HG03469 (cell line): ENCODE data around the gene MAGEA10.
"Not testable (repeated sequence)": the region's sequence is repeated elsewhere in the genome, so short reads cannot be mapped to it uniquely, and the experiment has no call there.

ENCODE experiments used
- ATAC-seq: cut with Tn5 transposase; IDR thresholded peaks from one replicate; pipeline ENCODE4 v1.9.1; 2021; ENCODE audit warnings: mild to moderate bottlenecking, moderate library complexity, moderate number of reproducible peaks; ENCODE audit not compliant: unreplicated experiment

Gene MAGEA10

DNA sequence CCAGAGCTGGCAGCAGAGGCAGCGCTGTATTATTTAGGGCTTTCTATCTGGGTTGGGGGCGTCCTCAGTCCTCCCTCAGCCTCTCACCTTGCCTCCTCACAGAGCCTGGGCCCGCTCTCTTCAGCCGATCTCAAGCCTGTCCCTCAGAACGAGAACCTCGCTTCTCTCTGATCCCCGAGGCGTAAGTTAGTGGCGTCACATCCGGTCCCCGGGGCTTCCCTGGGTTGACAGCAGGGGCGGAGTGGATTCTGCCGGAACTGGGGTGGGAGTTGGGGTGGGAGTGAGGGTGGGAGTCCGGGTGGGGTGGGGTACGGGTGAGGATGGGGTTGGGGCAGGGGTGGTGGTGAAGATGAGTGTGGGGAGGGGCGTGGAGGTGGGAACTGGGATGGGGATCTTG lies at the start of gene MAGEA10:
Gene MAGEA10, minus strand, starts transcription at position 190 of the 397 bp plus-strand sequence. CDS start 2,957 bp downstream, outside the sequence.
- ATAC-seq: no peak

DNA sequence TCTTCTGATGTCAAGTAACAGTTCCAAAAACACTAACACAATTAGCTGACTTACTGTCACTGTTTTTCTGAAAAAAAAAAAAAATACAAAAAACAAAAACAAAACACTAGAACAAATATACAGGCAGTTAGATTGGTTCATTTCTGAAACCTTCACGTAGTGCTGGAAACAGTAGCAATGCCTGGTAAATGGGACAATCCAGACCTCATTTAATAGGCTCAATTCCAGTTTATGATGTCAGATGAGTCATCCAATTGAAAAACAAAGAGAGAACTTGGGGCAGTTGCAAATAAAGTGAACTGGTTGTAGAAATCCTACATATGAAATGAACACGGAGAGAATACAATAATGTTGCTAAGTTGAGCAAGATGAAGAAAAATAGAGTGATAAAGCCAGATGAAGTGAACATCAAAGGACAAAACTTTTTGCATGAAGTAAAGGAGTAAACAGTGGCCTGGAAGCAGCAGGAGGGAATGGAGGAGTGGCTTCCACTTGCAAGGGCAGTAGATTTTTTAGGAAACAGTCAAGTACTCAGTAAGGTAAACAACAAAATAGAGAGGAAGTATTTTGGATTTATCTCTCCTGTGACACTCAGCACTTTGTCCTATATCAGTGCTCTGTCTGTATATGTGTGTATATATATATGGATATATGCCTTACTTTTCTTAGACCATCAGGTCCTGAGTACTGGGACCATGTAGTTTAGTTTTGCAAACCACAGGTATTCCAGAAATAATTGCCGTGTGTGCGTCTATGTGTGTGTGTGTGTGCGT lies 39.3 kb upstream of the MAGEA10 start:
- no peak for ATAC-seq

DNA sequence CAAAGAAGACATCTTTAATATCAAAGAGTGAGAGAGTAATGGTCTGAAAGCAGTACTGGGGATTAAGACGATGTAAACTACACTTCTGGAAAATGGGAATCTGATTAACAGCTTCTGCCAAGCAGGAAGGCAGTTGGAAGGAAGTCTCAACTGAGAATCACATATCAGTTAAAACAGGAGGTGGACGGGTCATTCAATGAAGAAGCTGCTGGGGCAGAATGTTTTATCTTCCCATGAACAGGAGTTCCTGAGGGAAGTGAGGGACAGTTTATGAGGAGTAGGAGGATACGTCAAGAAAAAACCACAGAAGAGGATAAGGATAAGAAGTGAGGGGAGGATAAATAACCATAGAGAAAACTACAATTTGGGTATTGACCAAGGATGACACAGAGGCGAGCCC lies 38.7 kb upstream of the MAGEA10 start:
- ATAC-seq: no peak

DNA sequence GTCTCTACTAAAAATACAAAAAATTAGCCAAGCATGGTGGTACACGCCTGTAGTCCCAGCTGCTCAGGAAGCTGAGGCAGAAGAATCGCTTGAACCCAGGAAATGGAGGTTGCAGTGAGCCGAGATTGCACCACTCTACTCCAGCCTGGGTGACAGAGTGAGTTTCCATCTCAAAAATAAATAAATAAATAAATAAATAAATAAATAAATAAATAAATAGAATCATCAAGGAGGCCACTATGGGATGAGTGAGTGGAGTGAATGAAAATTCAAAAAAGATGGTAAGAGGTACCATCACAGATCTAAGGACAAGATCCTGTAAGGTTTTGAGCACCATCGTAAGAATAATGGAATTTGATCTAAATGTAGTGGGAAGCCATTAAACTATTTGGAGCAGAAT lies 37.5 kb upstream of the MAGEA10 start:
- ATAC-seq: not testable (repeated sequence)

DNA sequence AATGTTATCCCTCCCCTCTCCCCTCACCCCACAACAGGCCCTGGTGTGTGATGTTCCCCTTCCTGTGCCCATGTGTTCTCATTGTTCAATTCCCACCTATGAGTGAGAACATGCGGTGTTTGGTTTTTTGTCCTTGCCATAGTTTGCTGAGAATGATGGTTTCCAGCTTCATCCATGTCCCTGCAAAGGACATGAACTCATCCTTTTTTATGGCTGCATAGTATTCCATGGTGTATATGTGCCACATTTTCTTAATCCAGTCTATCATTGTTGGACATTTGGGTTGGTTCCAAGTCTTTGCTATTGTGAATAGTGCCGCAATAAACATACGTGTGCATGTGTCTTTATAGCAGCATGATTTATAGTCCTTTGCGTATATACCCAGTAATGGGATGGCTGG lies 35.5 kb upstream of the MAGEA10 start:
- ATAC-seq: not testable (repeated sequence)

DNA sequence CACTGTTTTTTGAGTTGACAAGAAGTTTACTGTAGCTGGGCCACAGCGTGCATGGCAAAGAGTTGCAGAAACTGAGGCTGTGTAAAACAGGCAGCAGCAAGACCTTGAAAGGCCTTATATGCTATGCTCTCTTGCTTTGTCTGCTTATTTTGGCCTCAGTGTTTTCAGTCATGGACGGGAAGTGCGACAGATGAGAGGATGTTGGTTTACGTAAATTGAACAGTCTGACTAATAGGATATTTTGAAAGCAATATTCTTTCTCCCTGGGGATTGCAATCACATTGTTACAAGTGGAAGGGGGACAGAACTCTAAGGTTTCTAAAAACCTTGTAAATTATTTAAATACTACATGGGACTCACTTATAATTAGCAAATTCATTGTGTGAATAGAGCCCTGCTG lies 32.2 kb upstream of the MAGEA10 start:
- no peak for ATAC-seq

DNA sequence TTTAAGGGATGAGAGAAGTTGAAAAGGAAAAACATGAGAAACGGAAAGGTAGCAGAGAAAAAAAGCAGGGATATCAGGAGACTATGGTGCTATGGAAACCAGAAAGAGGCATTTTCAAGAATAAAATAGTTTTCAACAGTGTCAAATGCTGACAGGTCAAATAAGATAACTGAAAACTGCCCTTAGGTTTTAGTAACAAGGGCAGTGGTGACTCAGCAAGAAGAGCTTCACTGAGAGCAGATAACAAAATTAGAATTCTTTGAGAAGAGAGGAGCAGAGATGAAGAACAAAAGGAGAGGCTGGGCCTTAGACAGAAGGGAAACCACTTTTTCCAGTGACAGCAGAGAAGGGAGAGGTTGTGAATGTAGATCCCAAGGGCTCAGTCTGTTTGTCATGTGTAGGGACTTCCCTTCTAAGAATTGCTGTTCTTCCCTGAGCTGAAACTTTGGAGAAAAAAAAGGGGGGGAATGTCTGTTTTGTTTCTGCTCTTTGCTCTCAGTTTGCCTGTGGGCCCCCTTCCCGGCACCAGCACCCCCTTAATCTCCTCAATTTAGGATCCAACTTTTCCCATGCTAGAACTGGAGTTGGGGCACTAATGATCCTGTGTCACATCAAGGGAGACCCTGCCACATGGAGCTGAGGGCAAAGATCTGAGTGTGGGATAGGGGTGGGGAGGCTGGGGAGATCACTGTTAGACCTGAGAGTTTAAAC lies 26.8 kb upstream of the MAGEA10 start:
- ATAC-seq: no peak

DNA sequence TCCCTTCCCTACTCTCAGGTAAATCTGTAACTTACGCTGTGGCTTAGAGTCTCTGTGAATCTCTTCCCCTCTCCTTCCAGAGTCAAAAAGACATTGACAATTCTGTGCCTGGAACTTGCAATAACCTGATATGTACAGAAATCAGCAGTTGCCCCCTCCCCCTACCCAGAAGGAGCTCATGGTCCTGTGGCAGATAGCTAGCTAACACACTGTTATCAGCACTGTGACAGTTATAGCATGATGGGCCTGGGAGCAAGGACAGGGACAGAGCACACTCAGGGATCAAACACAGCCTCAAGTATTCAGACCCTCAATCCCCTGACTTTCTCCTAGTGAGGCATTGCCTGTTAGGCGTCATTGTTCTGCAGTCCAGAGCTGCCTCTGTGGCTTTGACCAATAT lies 18.7 kb upstream of the MAGEA10 start:
- ATAC-seq: no peak

DNA sequence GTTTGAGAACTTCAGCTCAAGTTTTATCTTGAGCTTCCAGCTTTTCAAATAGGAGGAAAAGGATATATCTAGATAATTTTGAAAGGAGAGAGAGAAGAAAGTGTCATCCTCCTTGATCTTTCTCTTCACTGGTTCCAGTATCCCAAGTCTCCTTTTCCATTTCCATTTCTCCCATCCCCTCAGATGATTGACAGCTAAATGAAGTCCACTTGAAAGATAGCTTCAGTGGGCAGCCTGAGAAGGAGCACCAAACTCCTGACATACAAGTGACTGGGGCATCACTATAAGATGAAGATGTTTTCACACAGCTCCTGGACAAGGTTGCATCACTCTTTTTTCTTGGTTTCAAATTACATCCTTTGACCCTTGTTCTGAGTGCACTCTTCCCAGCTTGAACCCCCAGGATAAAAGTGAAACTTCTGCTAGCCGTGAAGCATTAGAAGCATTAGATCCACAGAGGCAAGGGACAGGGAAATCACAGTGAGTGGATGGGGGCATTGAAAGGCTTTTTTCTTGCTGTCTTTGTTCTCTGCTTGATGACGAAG lies 17.5 kb upstream of the MAGEA10 start:
- ATAC-seq: no peak

DNA sequence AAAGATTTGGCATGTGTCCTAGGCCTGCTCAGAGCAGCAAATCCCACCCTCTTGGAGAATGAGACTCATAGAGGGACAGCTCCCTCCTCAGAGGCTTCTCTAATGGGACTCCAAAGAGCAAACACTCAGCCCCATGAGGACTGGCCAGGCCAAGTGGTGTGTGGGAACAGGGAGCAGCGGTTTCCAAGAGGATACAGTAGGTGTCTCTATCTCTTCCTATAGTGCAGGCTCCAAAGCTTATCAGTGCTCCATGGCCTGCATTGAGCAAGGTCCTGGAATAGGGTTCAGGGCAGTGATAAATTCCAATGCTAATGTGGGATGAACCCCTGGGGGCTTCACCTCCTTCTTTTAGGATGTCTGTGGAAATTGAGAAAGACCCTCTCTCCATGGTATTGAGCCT lies 15.7 kb upstream of the MAGEA10 start:
- no peak for ATAC-seq

DNA sequence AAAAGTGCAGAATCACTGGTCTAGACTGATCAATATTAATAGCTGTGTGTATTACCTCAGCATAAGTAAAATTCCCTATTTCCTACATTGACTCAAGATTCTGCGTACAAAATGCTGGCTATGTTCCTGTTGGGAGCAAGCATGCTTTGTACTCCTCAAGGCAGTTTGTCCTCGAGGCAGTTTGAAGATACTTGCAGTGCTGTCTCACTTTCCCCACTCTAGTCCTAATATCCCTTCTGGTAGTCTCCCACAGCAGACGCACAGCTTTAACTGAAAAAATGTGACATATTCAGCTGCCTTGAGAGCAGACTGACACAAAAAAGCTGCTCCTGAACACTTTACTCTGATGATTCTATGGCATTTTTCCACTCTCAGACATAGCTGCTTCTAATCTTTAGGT lies 12.9 kb upstream of the MAGEA10 start:
- ATAC-seq: no peak

DNA sequence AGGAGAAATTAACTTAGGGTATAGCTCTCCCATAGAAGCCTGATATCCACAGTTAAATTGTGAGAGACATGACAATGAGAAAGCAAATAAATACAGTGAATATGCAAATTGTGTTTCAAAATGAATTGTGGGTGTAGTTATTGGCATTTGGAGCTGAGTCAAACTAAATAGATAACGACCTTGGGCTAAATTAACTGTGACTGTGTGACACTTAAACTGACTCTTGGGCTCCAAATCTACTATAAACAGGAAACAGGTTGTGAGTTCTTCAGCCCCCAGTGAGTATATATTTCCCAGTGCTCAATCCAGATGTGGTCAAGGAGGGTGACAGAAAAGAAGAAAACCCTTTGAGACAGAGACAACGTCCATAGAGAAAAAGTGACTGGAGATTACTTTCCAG lies 11.3 kb upstream of the MAGEA10 start:
- no peak for ATAC-seq

DNA sequence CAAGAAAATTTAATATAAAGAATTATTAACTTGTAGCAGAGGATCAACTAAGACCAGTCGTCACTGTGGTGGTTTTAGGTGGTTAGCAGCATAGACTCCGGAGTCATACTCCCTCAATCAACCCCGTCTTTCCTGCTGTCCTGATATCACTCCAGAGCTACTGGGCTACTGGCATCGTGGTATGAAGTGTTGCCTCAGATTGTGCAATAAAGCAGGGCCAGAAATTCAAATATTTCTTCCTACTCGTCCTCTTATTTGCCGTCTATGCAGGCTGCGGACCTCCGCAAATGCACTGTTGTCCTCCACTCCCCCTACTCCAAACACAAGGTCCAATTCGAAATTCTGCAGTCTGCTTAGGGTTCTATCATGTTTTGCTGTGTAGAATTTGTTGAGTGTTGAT lies 1.2 kb upstream of the MAGEA10 start:
- no peak for ATAC-seq

DNA sequence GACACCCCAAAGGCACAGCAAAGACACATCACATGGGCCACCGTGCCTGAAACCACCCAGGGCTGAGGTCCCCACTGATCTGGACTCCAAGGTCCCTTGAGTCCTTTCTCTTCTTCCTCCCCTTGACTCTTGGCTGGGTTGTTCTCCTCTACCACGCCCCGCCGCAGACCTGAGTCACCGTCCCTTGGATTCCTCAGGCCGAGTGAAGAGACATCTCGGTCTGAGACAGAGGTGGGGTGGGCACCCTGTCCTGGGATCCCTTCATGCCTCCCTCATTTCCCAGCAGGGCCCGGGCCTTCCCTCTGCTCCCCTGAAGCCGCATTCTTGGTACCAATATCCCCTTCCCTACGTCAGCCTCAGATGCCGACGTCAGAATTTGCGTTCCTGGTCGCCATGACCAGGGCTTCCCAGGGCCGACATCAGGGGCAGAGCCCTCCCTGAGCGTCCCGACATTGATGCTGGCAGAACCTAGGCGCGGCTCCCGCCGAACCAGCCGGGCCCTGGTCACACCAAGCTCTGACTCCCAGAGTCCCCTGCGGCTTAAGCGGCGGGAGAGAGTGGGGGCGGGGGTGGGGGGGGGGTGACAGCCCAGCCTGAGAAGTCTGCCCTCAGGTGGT lies 498 bp downstream of the MAGEA10 start:
- no peak for ATAC-seq

DNA sequence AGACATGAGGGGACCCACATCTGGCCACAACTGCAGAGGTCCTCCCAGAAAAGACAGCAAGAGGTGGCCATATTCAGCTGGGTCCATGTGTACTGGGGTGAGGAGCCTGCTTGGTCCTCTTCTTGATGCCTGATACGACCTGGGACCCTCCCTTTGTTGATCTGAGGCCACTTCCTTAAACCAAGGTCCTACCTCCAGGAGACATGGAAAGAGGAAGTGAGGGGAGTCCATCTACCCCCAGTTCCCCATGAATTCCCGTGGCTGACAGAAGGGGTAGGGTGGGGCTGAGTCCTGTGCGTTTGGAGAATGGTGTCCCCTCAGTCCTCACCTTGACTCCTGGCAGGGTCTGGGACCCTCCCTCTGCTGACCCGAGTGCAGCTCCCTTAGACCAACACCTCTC lies 2.1 kb downstream of the MAGEA10 start:
- no peak for ATAC-seq

DNA sequence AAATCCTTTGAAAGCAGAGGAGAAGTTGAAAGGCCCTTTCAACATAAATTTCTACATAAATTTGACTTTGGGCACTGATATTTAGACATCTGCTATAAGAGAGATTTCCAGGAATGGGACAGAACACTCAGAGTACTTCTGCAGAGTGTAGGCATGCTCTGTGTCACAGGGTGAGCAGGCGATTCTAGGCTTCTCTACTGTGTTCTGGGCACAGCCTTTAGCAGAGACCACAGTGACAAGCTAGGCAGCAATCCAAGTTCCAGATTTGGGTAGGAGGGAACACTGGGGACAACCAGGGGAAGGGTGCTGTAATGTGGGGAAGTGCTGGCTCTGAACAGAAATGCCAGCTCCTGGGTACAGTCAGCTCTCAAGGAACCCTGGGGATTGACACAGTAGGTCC lies 6.9 kb downstream of the MAGEA10 start:
- no peak for ATAC-seq

DNA sequence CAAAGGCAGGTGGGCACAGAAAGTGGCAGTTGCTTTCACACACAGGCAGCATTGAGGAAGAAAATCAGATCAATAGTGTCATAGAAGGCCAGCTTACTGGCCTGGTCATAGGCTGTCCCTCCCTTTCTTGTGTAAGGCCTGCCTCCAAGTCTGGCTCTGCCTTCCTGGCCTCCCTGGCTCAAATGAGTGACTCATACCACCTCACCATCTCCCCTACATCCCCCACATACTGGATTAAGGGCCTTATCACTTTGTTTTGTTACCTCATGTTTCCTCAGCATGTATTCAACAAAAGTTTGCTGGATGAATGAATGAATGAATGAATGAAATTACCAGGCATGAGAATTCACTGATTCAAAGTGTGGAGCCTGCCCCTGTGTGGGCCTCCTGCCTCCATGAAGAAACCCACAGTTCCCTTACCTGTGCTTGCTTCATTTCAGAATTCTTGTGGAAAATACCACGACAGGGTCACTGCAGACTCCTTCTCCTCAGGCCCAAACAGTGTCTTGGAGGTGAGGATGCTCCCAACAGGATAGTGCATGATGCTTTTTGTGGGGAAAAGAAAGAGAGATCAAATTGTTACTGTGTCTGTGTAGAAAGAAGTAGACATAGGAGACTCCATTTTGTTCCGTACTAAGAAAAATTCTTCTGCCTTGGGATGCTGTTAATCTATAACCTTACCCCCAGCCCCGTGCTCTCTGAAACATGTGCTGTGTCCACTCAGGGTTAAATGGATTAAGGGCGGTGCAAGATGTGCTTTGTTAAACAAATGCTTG lies 9.1 kb downstream of the MAGEA10 start:
- ATAC-seq: not testable (repeated sequence)

DNA sequence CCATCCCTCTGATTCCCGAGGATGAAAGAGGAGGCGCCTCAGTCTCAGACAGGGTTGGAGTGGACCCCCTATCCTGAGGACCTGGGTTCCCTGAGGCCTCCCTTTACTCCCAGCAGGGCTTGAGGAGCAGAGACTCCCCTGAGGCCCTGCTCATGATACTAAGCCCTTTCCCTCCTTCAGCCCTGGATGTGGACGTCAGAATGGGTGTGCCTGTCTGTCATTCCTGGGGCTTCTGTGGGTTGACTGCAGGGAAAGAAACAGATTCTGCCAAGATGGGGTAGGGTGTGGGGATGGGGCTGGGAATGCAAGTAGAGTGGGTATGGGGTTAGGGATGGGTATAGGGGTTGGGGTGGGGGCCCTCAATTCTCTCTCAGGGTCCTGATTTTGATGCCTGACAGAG lies 21.1 kb downstream of the MAGEA10 start:
- ATAC-seq: no peak

DNA sequence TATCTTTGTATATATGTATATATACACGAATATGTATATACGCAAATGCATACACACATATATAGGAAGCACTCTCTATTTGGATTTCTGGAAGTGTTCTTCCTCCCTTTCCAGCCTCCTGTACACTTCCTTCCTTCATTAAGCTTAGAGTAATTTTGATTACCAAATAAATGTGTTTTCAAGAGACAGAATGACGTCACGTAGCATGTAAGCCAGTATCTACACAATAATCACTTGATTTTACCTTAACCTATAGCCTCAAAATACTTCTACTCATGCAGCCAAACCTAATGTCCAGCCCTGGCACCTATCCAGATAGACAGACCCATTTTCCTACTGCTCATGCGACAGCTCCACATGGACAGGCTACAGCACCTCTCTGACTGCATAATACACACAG lies 29.9 kb downstream of the MAGEA10 start:
- ATAC-seq: no peak

DNA sequence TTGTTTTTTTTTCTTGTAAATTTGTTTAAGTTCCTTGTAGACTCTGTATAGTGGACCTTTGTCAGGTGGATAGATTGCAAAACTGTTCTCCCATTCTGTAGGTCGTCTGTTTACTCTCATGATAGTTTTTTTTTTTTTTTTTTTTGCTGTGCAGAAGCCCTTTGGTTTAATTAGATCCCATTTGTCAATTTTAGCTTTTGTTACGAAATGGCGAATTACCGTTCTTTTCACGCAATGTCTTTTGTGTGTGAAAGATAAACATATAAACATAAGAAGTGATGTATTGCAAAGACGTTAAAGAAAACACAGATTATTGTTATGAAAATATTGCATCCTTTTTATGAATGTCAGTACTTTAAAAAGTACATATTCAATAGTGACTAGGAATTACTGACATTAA lies 34.5 kb downstream of the MAGEA10 start:
- no peak for ATAC-seq

DNA sequence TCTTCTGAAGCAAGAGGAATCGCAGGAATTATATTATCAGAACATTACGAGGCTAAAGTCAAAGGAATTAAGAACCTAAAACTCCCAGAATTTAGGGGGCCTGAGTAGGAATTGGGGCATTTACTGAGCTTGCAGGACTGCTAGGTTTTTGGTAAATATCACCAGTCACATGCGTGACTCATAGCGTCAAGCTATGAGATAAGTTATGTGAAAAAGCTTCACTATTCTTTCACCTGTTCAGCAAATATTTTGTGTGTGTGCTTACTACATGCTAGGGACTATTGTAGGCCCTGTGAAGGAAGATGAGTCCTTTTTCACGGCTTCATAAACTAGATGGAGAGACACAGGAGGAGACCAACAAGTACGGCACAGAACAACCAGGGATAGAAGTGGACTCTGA lies 52.2 kb downstream of the MAGEA10 start:
- no peak for ATAC-seq
